Measurements from ENCODE around the gene OCRL. TPM values are rescaled to one million over a fixed set of nuclear protein-coding genes. Genes with fewer than 3 reads are reported as not detected.

The OCRL gene
- total RNA-seq, 2 donors from 2014 or later = 16.7 to 77.1 TPM

- H3K4me3 ChIP-seq = no peak overlapping the region
- no peak overlapping the region for H3K27ac ChIP-seq
- H3K27me3 ChIP-seq (replicated peaks; ENCODE audit: insufficient read depth) = no peaks in the 10 kb centered on the region
- 56% methylated on average over 5 of the region's 5 CpGs for WGBS
- no peaks in the 10 kb centered on the region for H3K9me3 ChIP-seq
- no peaks in the 10 kb centered on the region for H3K36me3 ChIP-seq
- no peak for TF ChIP-seq POLR2A (IDR thresholded peaks at IDR 0.05)
- no peak for TF ChIP-seq CTCF (IDR thresholded peaks at IDR 0.05)
- no peak for TF ChIP-seq POLR2AphosphoS5 (IDR thresholded peaks at IDR 0.05)
- no peak for DNase-seq (ENCODE audit: low spot score)
- H3K4me1 ChIP-seq (replicated peaks) = no peaks in the 10 kb centered on the region
- intact Hi-C loops (cut with DNase I) = no loop called here
Observed at GRCh38 chrX:129577473-129577872, 37.4 kb downstream of the OCRL start.

GRCh38 chrX:129577877-129578276 is 37.8 kb downstream of the OCRL start:
- no peak overlapping the region for H3K4me3 ChIP-seq
- no peak for TF ChIP-seq POLR2A (IDR thresholded peaks at IDR 0.05)
- TF ChIP-seq CTCF (IDR thresholded peaks at IDR 0.05) = no peak
- no peak for TF ChIP-seq POLR2AphosphoS5 (IDR thresholded peaks at IDR 0.05)
- intact Hi-C loops (cut with DNase I) = no loop called here
- WGBS = 93% methylated on average over 1 of the region's 1 CpG
- H3K27ac ChIP-seq = no peak overlapping the region
- DNase-seq (ENCODE audit: low spot score) = no peak
- H3K9me3 ChIP-seq = no peaks in the 10 kb centered on the region
- H3K4me1 ChIP-seq (replicated peaks) = no peaks in the 10 kb centered on the region
- no peaks in the 10 kb centered on the region for H3K27me3 ChIP-seq (replicated peaks; ENCODE audit: insufficient read depth)
- no peaks in the 10 kb centered on the region for H3K36me3 ChIP-seq

- no peak overlapping the region for H3K27ac ChIP-seq
- TF ChIP-seq CTCF (IDR thresholded peaks at IDR 0.05) = no peak
- no peak for TF ChIP-seq POLR2A (IDR thresholded peaks at IDR 0.05)
- no peak for TF ChIP-seq POLR2AphosphoS5 (IDR thresholded peaks at IDR 0.05)
- H3K36me3 ChIP-seq = no peaks in the 10 kb centered on the region
- no peak for DNase-seq (ENCODE audit: low spot score)
- H3K4me3 ChIP-seq = no peak overlapping the region
- intact Hi-C loops (cut with DNase I) = no loop called here
- no peaks in the 10 kb centered on the region for H3K9me3 ChIP-seq
- 0% methylated on average over 1 of the region's 1 CpG for WGBS
- no peaks in the 10 kb centered on the region for H3K4me1 ChIP-seq (replicated peaks)
- H3K27me3 ChIP-seq (replicated peaks; ENCODE audit: insufficient read depth) = no peaks in the 10 kb centered on the region
Observed at GRCh38 chrX:129581904-129582303, 41.8 kb downstream of the OCRL start.

- WGBS = 47% methylated on average over 1 of the region's 1 CpG
- Histone ChIP-seq H3K4me1 (replicated peaks) (no peaks in the 10 kb centered on the region), H3K27ac (no peak overlapping the region), H3K9me3 (no peaks in the 10 kb centered on the region), H3K4me3 (no peak overlapping the region), H3K27me3 (replicated peaks; ENCODE audit: insufficient read depth) (no peaks in the 10 kb centered on the region), H3K36me3 (no peaks in the 10 kb centered on the region)
- intact Hi-C loops (cut with DNase I) = no loop called here
- no peak for DNase-seq (ENCODE audit: low spot score)
- TF ChIP-seq POLR2AphosphoS5 (IDR thresholded peaks at IDR 0.05) (no peak), POLR2A (IDR thresholded peaks at IDR 0.05) (no peak), CTCF (IDR thresholded peaks at IDR 0.05) (no peak)
Observed at GRCh38 chrX:129585167-129585566, 45.1 kb downstream of the OCRL start.

- H3K27me3 ChIP-seq (replicated peaks; ENCODE audit: insufficient read depth) = no peaks in the 10 kb centered on the region
- no peak overlapping the region for H3K27ac ChIP-seq
- intact Hi-C loops (cut with DNase I) = no loop called here
- TF ChIP-seq POLR2AphosphoS5 (IDR thresholded peaks at IDR 0.05) (no peak), POLR2A (IDR thresholded peaks at IDR 0.05) (no peak), CTCF (IDR thresholded peaks at IDR 0.05) (no peak)
- H3K9me3 ChIP-seq = no peaks in the 10 kb centered on the region
- no peaks in the 10 kb centered on the region for H3K36me3 ChIP-seq
- H3K4me3 ChIP-seq = no peak overlapping the region
- no peaks in the 10 kb centered on the region for H3K4me1 ChIP-seq (replicated peaks)
- no peak for DNase-seq (ENCODE audit: low spot score)
- 32% methylated on average over 3 of the region's 3 CpGs for WGBS
Observed at GRCh38 chrX:129585691-129586090, 45.6 kb downstream of the OCRL start.

All from prostate gland (tissue), 2 donors.